ENCODE data around the gene ADARB2.

ADARB2 gene

GRCh38 chr10:1209355-1209979, 527.9 kb downstream of the ADARB2 start:
- DNase-seq: no peak

DNA sequence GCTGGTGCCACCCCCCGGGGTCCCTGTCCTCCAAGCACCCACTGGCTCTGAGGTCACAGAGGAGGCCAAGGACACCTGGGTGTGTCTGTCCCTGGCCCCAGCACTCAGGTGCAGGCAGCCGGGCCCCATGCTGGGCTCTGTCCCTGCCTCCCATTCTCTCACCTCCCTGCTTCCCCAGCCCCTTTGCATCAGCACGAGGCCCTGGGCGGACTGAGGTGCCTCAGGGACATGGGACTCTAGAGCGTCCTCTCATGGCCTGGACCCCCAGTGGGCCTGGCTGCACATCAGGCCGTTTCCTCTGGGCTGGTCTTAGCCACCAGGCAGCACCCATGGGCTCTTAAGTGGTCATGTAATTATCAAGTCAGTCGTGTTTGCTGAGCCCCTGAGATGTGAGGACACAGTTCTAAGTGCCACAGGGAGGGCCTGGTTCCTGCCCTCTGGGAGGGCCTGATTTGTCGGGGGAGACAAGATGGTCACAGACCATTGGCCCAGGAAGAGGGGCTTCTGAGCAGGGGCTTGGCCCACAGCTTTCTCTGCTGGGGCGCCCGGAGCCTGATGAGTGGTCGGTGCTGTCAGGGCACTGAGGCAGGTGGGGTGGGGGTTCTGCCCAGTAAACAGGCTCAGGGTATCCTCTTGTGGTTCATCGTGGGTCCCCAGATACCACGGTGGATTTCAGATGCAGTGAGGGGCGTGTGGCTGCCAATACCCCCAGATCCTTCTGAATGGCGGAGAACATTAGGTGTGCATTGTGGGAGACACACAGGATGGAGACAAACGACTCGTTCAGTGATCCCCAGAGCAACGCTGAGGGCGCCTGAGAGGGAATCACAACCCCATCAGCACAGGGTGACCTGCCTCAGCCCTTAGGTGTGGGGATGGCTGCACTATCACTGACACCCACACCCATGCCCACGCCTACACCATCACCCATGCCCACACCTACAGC, 528.7 kb downstream of the ADARB2 start:
- DNase-seq: no peak

DNA sequence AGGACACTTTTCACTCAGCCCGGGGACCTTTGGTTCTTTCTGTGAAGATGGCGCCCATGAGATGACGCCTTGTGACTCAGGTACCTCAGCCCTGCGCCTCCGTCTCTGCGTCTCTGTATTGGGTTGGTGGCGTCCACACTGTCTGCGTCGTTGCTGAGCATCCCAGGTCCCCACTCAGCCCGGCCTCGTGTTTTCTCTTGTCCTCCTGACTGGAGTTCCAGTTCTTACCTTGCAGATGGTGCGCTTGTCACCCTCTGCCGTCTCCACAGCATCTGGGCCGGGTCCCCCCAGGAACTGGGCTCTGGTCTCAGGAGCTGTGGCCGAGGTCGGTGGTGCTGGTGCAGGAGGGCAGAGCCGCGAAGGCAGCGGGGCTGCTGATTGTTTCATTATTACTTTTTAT, 530.7 kb downstream of the ADARB2 start:
- DNase-seq: no peak

DNA sequence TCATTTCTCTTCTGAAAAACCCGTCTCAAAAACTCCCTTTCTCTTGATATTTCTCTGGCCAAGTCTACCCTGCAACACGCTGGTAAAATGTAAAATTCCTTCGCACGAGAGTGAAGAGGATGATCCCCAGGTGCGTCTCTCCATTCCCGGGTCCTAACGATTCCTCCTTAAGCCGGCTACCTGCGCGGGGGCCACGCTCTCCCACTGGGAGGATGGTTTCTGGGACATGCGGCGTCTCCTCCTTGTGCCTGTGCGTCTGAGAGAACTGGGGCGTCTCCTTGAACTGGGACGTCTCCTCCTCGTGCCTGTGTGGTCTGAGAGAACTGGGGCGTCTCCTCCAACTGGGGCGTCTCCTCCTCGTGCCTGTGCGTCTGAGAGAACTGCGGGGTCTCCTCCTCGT, 531.2 kb downstream of the ADARB2 start:
- no peak for DNase-seq

- DNase-seq: no peak
These were observed 531.8 kb downstream of the ADARB2 start for GRCh38 chr10:1205450-1206030.

GRCh38 chr10:1204434-1205326, 532.6 kb downstream of the ADARB2 start:
- no peak for DNase-seq

DNA sequence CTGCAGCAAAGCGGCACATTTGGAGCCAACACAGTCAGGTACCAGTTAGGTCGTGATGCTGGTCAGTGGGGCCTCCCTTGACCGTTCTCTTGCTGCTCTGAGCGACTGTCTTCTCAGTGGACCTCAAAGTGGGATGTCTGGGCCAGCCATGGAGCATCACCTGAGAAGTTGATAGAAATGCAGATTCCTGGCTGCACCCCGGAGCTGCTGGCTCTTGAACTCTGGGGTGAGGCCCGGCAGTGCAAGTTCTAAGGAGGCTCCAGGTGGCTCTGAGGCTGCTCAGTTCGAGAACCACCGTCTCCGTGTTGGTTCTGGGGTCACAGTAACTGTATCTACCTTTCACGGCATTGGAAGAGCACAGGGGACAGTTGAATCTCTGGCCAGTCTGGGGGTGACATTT, 533.6 kb downstream of the ADARB2 start:
- no peak for DNase-seq

DNA sequence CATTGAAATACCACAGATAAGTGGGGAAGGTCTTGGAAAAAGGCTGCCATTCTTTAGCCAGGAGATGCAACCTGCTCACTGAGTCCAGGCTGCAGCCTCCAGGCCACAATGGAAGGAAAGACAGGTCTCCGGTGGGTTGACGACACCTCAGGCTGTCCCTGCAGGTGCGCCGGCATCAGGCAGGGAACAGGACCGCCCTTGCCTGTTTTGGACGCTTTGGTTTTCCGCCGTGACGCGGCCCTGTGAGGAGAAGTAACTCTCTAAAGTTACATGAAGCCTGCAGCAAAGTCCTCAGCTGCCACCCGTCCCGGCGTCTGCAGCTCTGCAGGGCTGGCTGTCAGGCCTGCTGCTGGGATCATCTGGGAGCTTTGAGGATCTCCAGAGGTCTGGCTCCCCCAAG, 534.1 kb downstream of the ADARB2 start:
- DNase-seq: no peak

GRCh38 chr10:1202343-1202742, 535.0 kb downstream of the ADARB2 start:
- no peak for DNase-seq

- DNase-seq: no peak
These were observed 536.2 kb downstream of the ADARB2 start for GRCh38 chr10:1200866-1201807.

DNA sequence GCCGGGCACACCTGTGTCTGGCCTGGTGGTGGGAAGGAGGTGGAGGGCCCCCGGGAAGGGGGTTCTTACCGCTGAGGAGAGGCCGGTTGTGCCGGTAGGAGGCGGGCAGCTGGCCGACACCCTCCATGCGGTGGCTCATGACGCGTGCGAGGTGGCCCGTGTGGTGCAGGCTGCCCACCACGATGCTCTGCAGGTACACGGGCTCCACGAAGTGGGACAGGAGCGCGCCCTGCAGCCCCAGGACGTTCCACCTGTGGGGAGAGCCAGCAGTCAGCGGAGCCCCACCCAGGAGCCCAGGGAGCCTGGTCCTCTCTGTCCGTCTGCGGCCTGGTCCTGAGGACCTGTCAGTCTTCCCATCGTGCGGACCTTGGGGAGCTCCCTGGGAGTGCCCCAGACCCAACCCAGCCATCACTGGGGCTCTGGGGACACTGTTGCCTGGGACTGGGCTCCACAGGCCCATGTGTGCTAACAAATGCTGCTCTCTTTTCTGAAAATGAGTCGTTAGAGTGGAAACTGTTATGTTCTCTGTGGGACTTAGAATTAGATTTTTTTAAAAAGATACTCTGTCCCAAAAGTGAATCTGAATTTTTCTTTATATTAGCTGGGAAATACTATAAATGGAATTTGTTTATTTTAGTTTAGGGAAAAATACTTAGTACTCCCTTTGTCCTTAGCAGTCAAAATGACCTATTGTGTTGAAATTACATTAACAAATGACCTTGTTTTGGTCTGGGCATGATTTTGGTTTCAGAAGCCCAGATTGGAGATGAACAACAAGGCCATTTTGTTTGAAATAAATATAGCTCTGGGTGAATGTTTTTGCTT, 537.2 kb downstream of the ADARB2 start:
- no peak for DNase-seq

- no peak for DNase-seq
These were observed 538.0 kb downstream of the ADARB2 start for GRCh38 chr10:1199345-1199673.

DNA sequence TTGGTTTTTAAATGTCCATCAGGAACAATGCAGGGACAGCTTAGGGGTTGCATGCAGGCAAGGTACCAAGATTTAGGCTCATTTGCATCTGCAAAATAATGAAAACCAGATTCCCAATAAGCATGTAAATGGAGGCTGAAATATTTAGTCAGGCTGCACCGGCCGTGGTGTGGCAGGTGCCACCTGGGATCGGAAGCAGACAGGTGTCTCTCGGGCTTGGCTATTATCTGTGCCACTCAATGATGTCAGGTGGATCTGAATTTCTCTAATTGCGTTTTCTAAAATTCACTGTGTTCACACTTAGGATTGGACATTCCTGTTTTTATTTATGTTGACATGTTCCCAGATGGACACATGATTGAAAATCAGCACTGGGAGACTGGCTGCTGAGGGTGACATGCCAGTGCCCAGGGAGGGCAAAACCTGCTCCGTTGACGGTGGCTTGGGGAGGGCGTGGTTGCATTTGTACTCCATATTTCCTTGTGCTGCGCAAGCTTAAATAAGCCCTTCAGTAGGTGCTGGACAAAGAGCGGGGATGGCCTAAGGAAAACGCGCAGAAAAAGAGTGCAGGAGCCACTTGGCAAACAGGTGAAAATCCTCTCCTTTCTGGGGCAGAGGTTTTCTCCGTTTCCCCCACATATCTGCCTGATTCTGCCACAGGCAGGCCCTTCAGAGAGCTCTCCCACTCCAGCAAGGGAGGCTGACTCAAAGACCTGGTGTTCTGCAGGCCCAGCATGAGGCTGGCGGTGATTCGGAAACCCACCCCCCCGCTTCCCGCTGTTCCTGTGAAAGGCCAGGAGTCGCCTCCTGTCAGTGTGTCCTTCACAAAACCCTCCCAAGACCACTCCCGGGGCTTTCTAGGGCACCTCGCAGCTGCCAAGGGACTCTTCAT, 538.6 kb downstream of the ADARB2 start:
- DNase-seq: no peak

DNA sequence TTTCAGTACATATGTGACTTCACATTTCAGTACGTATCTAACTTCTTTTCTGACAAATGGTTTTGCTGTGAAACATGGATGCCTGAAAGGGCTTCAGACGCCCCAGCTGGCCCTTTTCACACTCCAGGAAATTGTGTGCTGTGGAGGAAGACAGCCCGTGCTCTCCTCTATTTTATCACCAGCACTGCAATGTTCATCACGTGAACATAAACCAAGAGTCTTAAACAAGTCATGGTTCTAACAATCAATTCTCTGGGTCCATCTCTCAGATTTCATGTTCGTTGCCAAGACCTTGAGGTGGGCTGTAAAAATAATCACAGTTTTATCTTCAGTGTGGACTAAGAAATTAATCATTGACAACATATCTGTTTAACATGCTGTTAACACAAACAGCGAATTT, 539.9 kb downstream of the ADARB2 start:
- DNase-seq: no peak

GRCh38 chr10:1196656-1197055, 540.7 kb downstream of the ADARB2 start:
- no peak for DNase-seq

DNA sequence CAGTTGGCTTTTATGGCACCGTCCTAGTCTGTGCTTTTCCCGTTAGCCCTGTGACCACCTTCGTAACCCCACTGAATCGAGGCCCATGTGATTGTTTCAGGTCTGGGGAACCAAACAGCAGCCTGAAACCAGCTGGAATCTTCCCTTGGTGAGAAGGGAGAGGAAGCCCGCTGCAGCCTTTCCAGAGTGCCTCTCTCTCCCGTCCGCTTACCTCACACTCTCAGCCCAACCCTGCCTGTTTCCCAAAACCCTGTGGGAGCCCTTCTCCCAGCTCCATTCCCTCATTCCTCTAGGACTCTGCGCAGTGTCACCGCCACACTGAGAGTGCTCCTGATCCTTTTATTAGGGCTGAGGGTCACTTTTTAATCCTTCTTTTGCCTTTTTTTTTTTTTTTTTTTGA, 541.5 kb downstream of the ADARB2 start:
- no peak for DNase-seq

DNA sequence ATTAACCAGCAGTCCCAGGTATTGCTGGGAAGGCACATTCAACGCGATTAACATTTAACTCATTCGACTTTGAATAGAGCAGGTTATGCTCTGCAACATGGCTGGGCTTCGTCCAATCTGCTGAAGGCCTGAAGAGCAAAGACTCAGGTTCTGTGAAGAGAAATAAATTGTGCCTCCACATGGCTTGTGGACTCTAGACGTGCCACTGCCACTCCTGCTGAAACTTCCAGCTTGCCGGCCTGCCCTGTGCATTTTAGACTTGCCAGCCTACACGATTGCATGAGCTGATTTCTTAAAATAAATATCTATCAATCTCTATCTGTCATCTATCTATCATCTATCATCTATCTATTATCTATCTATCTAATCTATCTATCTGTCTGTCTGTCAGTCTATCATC, 543.2 kb downstream of the ADARB2 start:
- no peak for DNase-seq

GRCh38 chr10:1193561-1193960, 543.8 kb downstream of the ADARB2 start:
- DNase-seq: no peak

DNA sequence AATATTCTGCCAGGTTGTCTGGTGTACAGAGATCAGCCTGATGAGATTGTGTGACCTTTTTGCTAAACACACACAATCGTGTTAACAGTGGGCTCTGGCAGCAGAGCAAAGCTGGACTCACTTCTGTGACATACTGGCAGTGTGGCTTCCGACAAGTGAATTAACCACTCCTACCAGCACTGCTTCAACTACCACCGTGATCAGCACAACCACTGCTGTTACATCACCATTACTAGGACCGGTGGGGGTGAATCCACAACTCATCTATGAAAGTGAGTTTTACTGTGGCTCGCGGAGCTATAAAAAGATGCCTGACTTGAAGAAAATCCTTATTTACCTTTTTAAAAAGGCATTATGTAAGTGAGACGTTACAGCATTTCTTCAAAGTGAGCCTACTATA, 545.6 kb downstream of the ADARB2 start:
- no peak for DNase-seq
